ENCODE measurements around the gene SERINC3. TPM values are rescaled to one million over a fixed set of nuclear protein-coding genes. Genes with fewer than 3 reads are reported as not detected.
"Not testable (repeated sequence)": the region's sequence is repeated elsewhere in the genome, so short reads cannot be mapped to it uniquely, and the experiment has no call there.

Gene SERINC3
- total RNA-seq, 4 donors from 2014 or later: 94.1 to 128 (median 113) TPM

- WGBS: 93% methylated on average over 3 of the region's 3 CpGs
- Histone ChIP-seq H3K27ac (no peak overlapping the region), H3K9me3 (no peaks in the 10 kb centered on the region), H3K4me3 (peak overlapping the region; percentile 88), H3K36me3 (peaks cover 23% of the 10 kb centered on the region), H3K27me3 (no peaks in the 10 kb centered on the region), H3K4me1 (peaks cover 27% of the 10 kb centered on the region)
- TF ChIP-seq POLR2AphosphoS5 (IDR thresholded peaks at IDR 0.05): no peak
- TF ChIP-seq CTCF (IDR thresholded peaks at IDR 0.05): no peak
- TF ChIP-seq POLR2A (IDR thresholded peaks at IDR 0.05): no peak
- no peak for TF ChIP-seq EP300 (IDR thresholded peaks at IDR 0.05)
- DNase-seq (ENCODE audit: low spot score in 2 of 2): no peak
Observed at GRCh38 chr20:44477151-44477550, 44.7 kb downstream of the SERINC3 start.

- H3K4me3 ChIP-seq: peak within 1 kb of the TSS; percentile 88
- 9% methylated on average over 10 of the region's 55 CpGs for WGBS
- H3K36me3 ChIP-seq: peaks cover 12% of the 10 kb centered on the region
- peak; percentile 92 to 98 for TF ChIP-seq POLR2A (IDR thresholded peaks at IDR 0.05)
- TF ChIP-seq EP300 (IDR thresholded peaks at IDR 0.05): no peak
- peak; percentile 89 to 94 (median 91) for TF ChIP-seq POLR2AphosphoS5 (IDR thresholded peaks at IDR 0.05)
- peak in 1 of 2 donors; percentile 26 for TF ChIP-seq CTCF (IDR thresholded peaks at IDR 0.05)
- H3K9me3 ChIP-seq: no peaks in the 10 kb centered on the region
- H3K27me3 ChIP-seq: no peaks in the 10 kb centered on the region
- peak within 1 kb of the TSS; percentile 92 for H3K27ac ChIP-seq
- DNase-seq (ENCODE audit: low spot score in 2 of 2): peak; percentile 89 to 90
- peaks cover 27% of the 10 kb centered on the region for H3K4me1 ChIP-seq
Observed at GRCh38 chr20:44475694-44476560, 45.9 kb downstream of the SERINC3 start, which contains the start of gene TTPAL. Gene TTPAL, plus strand, starts transcription at chr20:44475874. Its CDS starts 4,126 bp downstream, at chr20:44480000.

GRCh38 chr20:44475372-44475693 lies 46.5 kb downstream of the SERINC3 start:
- Histone ChIP-seq H3K9me3 (no peaks in the 10 kb centered on the region), H3K27me3 (no peaks in the 10 kb centered on the region), H3K4me3 (peak overlapping the region; percentile 88), H3K27ac (peak overlapping the region; percentile 92), H3K4me1 (peaks cover 27% of the 10 kb centered on the region), H3K36me3 (peaks cover 6% of the 10 kb centered on the region)
- WGBS: 9% methylated on average over 2 of the region's 2 CpGs
- TF ChIP-seq CTCF (IDR thresholded peaks at IDR 0.05) (no peak), POLR2AphosphoS5 (IDR thresholded peaks at IDR 0.05) (no peak), EP300 (IDR thresholded peaks at IDR 0.05) (no peak), POLR2A (IDR thresholded peaks at IDR 0.05) (no peak)
- no peak for DNase-seq (ENCODE audit: low spot score in 2 of 2)

GRCh38 chr20:44472283-44472682 lies 49.6 kb downstream of the SERINC3 start:
- peaks cover 25% of the 10 kb centered on the region for H3K4me1 ChIP-seq
- DNase-seq (ENCODE audit: low spot score in 2 of 2); H3K27ac ChIP-seq; H3K27me3 ChIP-seq; H3K9me3 ChIP-seq; H3K4me3 ChIP-seq; H3K36me3 ChIP-seq: not testable (repeated sequence)
- 87% methylated on average over 9 of the region's 9 CpGs for WGBS

GRCh38 chr20:44471481-44471882 lies 50.4 kb downstream of the SERINC3 start:
- TF ChIP-seq POLR2A (IDR thresholded peaks at IDR 0.05) (no peak), CTCF (IDR thresholded peaks at IDR 0.05) (peak; percentile 5 to 20)
- WGBS: 76% methylated on average over 2 of the region's 2 CpGs
- DNase-seq (ENCODE audit: low spot score in 2 of 2): no peak
- no peak overlapping the region for H3K27ac ChIP-seq
- peaks cover 23% of the 10 kb centered on the region for H3K4me1 ChIP-seq
- no peak overlapping the region for H3K4me3 ChIP-seq
- no peaks in the 10 kb centered on the region for H3K36me3 ChIP-seq
- H3K9me3 ChIP-seq: no peaks in the 10 kb centered on the region
- H3K27me3 ChIP-seq: no peaks in the 10 kb centered on the region

Data from suprapubic skin (tissue), 4 donors.